Endothelial cell of umbilical vein (primary cell): ENCODE results near the gene QSOX2.

ENCODE experiments used
- CTCF ChIP-seq, 2 donors: IDR thresholded peaks; 1 replicate in 1 of 2; 2 replicates in 1 of 2; pipeline ENCODE4 v1.5.1; 2011; ENCODE audit warnings: low read length in 2 of 2, mild to moderate bottlenecking in 2 of 2, moderate library complexity in 2 of 2, control low read depth in 1 of 2, inconsistent platforms in 1 of 2, low read depth in 1 of 2; ENCODE audit not compliant: insufficient read depth in 1 of 2; ENCODE audit errors: extremely low read depth in 1 of 2
- EZH2 ChIP-seq: IDR thresholded peaks from 2 replicates; pipeline ENCODE4 v1.6.1; 2012; ENCODE audit warnings: borderline replicate concordance, low read depth, mild to moderate bottlenecking, moderate library complexity, low read length, inconsistent platforms; ENCODE audit not compliant: severe bottlenecking
- FOS ChIP-seq: IDR thresholded peaks from 2 replicates; pipeline ENCODE4 v1.6.1; 2011; ENCODE audit warnings: mild to moderate bottlenecking, low read length, moderate library complexity, borderline replicate concordance; ENCODE audit not compliant: insufficient read depth
- GATA2 ChIP-seq: IDR thresholded peaks from 2 replicates; pipeline ENCODE4 v1.7.0; 2011; ENCODE audit warnings: low read depth, mild to moderate bottlenecking, moderate library complexity, mixed read lengths, low read length; ENCODE audit not compliant: insufficient read length, insufficient read depth
- JUN ChIP-seq: IDR thresholded peaks from 2 replicates; pipeline ENCODE4 v1.6.1; 2011; ENCODE audit warnings: borderline replicate concordance, low read depth; ENCODE audit not compliant: insufficient read length, insufficient read depth
- MAX ChIP-seq: IDR thresholded peaks from 2 replicates; pipeline ENCODE4 v1.6.1; 2011; ENCODE audit not compliant: insufficient read depth, insufficient read length
- MYC ChIP-seq: IDR thresholded peaks from one replicate; pipeline ENCODE4 v1.6.1; 2011; ENCODE audit warnings: mild to moderate bottlenecking, low read depth, low read length
- POLR2A ChIP-seq: IDR thresholded peaks from 2 replicates; pipeline ENCODE4 v1.6.1; 2012; ENCODE audit warnings: low read depth, mild to moderate bottlenecking, control low read depth, low read length
- POLR2AphosphoS5 ChIP-seq: IDR thresholded peaks from 2 replicates; pipeline ENCODE4 v1.6.1; 2012; ENCODE audit warnings: low read depth, mild to moderate bottlenecking, control low read depth, low read length, moderate library complexity; ENCODE audit not compliant: insufficient read depth

GRCh38 chr9:136234597-136234996 lies 11.0 kb downstream of the QSOX2 start:
- TF ChIP-seq EZH2 (no peak), CTCF (IDR thresholded peaks at IDR 0.05; ENCODE audit: extremely low read depth in 1 of 2, insufficient read depth in 1 of 2, low read depth in 1 of 2, low read length in 2 of 2) (no peak), POLR2A (no peak), GATA2 (no peak), MAX (no peak), POLR2AphosphoS5 (no peak), JUN (no peak), MYC (no peak), FOS (no peak)
